Cardiac muscle cell (in vitro differentiated cells and primary cell): ENCODE measurements around the gene TBX4. TPM values are rescaled to one million over a fixed set of nuclear protein-coding genes. Genes with fewer than 3 reads are reported as not detected.

Source experiments
- DNase-seq, 2 donors: peaks; one replicate each; pipeline versions ENCODE4 v3.0.0 to v3.0.0-alpha.2; 2010 to 2017; ENCODE audit warnings: low read depth in 1 of 2, low spot score in 1 of 2
- H3K27ac ChIP-seq: fragments of 200-600 bp; sonication (generic); 2 replicates; pipeline ENCODE4 v1.5.1; 2016
- H3K27me3 ChIP-seq: fragments of 200-600 bp; sonication (generic); 2 replicates; pipeline ENCODE4 v1.6.0; 2016; ENCODE audit warnings: control low read depth
- H3K36me3 ChIP-seq: fragments of 200-600 bp; sonication (generic); 2 replicates; pipeline ENCODE4 v1.5.1; 2016; ENCODE audit warnings: control low read depth
- H3K4me1 ChIP-seq: fragments of 200-600 bp; sonication (generic); 2 replicates; pipeline ENCODE4 v1.8.1; 2017; ENCODE audit warnings: low read depth, mild to moderate bottlenecking, mixed run types
- H3K4me3 ChIP-seq: fragments of 200-600 bp; sonication (generic); 2 replicates; pipeline ENCODE4 v1.5.1; 2016; ENCODE audit warnings: mild to moderate bottlenecking
- H3K9me3 ChIP-seq: fragments of 200-600 bp; sonication (generic); 2 replicates; pipeline ENCODE4 v1.5.1; 2017; ENCODE audit warnings: low read depth, mild to moderate bottlenecking, control low read depth
- CTCF ChIP-seq: IDR thresholded peaks from 2 replicates; pipeline ENCODE4 v1.5.1; 2012; ENCODE audit warnings: low read depth, mild to moderate bottlenecking, low read length
- polyA plus RNA-seq: library from polyadenylated mRNA; unstranded; fragments of >200 nt; fragmentation: Nextera tagmentation; extraction: Ambion mirVana; gene quantifications from 2 replicates; pipeline ENCODE4 v1.2.1, GENCODE V29; 2016
- total RNA-seq: library from RNA; depleted of rRNA; stranded (reverse); fragments of >200 nt; gene quantifications from 2 replicates; pipeline ENCODE4 v1.2.3, GENCODE V29; 2016

TBX4 gene
- total and polyA plus RNA-seq, 2 experiments from 2014 or later = 0.54 to 1.6 TPM

- no peaks in the 10 kb centered on the region for H3K36me3 ChIP-seq
- no peak for DNase-seq
- H3K27ac ChIP-seq = no peak overlapping the region
Observed at GRCh38 chr17:61498042-61498994, 46.1 kb downstream of the TBX4 start.

GRCh38 chr17:61499632-61500031 lies 47.4 kb downstream of the TBX4 start:
- H3K36me3 ChIP-seq = no peaks in the 10 kb centered on the region
- no peak overlapping the region for H3K27ac ChIP-seq
- no peaks in the 10 kb centered on the region for H3K4me1 ChIP-seq
- no peak for DNase-seq
- H3K4me3 ChIP-seq = no peak overlapping the region
- H3K27me3 ChIP-seq = no peaks in the 10 kb centered on the region
- no peak for TF ChIP-seq CTCF
- no peaks in the 10 kb centered on the region for H3K9me3 ChIP-seq

More at GRCh38 chr17:61498042-61498994, 46.1 kb downstream of the TBX4 start:
- Histone ChIP-seq H3K4me3 (no peak overlapping the region), H3K9me3 (no peaks in the 10 kb centered on the region), H3K27me3 (no peaks in the 10 kb centered on the region), H3K4me1 (no peaks in the 10 kb centered on the region)
- no peak for TF ChIP-seq CTCF

GRCh38 chr17:61500287-61500686 lies 48.1 kb downstream of the TBX4 start:
- Histone ChIP-seq H3K9me3 (no peaks in the 10 kb centered on the region), H3K36me3 (no peaks in the 10 kb centered on the region), H3K27me3 (no peaks in the 10 kb centered on the region), H3K27ac (no peak overlapping the region), H3K4me1 (no peaks in the 10 kb centered on the region), H3K4me3 (no peak overlapping the region)
- DNase-seq = no peak
- no peak for TF ChIP-seq CTCF

GRCh38 chr17:61502292-61502691 lies 50.1 kb downstream of the TBX4 start:
- no peaks in the 10 kb centered on the region for H3K9me3 ChIP-seq
- no peaks in the 10 kb centered on the region for H3K36me3 ChIP-seq
- H3K4me1 ChIP-seq = peaks cover 11% of the 10 kb centered on the region
- H3K4me3 ChIP-seq = no peak overlapping the region
- DNase-seq = no peak
- H3K27me3 ChIP-seq = no peaks in the 10 kb centered on the region
- H3K27ac ChIP-seq = no peak overlapping the region
- no peak for TF ChIP-seq CTCF

- TF ChIP-seq CTCF = no peak
Observed at GRCh38 chr17:61503961-61504360, 51.7 kb downstream of the TBX4 start.

More at GRCh38 chr17:61503961-61504360, 51.7 kb downstream of the TBX4 start:
- Histone ChIP-seq H3K4me1 (peaks cover 11% of the 10 kb centered on the region), H3K27me3 (no peaks in the 10 kb centered on the region), H3K27ac (no peak overlapping the region), H3K9me3 (no peaks in the 10 kb centered on the region), H3K36me3 (no peaks in the 10 kb centered on the region), H3K4me3 (no peak overlapping the region)
- DNase-seq = no peak
